Fibroblast of lung (primary cell): ENCODE results near the gene TRIM68. TPM values are rescaled to one million over a fixed set of nuclear protein-coding genes. Genes with fewer than 3 reads are reported as not detected.

Experiments used
- DNase-seq, 2 donors: peaks; one replicate each; pipeline versions ENCODE4 v3.0.0 to v3.0.0-alpha.2; 2010; ENCODE audit warnings: low read depth in 2 of 2
- H2AFZ ChIP-seq: 2 replicates; pipeline ENCODE4 v1.5.1; 2012; ENCODE audit warnings: low read length, control low read depth, inconsistent platforms
- H3K27ac ChIP-seq: 2 replicates; pipeline ENCODE4 v1.5.1; 2011; ENCODE audit warnings: low read length, control low read depth; ENCODE audit not compliant: insufficient read depth
- H3K27me3 ChIP-seq: 2 replicates; pipeline ENCODE4 v1.5.1; 2011; ENCODE audit warnings: mild to moderate bottlenecking, low read length; ENCODE audit not compliant: control insufficient read depth, insufficient read depth
- H3K36me3 ChIP-seq: 2 replicates; pipeline ENCODE4 v1.5.1; 2011; ENCODE audit warnings: low read length; ENCODE audit not compliant: control insufficient read depth, insufficient read depth
- H3K4me1 ChIP-seq: 2 replicates; pipeline ENCODE4 v1.5.1; 2011; ENCODE audit warnings: low read length; ENCODE audit not compliant: control insufficient read depth, insufficient read depth; ENCODE audit errors: extremely low read depth
- H3K4me2 ChIP-seq: 2 replicates; pipeline ENCODE4 v1.5.1; 2011; ENCODE audit warnings: low read length, control low read depth; ENCODE audit not compliant: insufficient read depth; ENCODE audit errors: extremely low read depth
- H3K4me3 ChIP-seq, 4 experiments: fragments of 200-600 bp in 1 of 4; sonication (generic) in 1 of 4; replicated peaks in 1 of 4; 2 replicates each; pipeline ENCODE4 v1.5.1; 2011 to 2016; ENCODE audit warnings: low read length in 4 of 4, low read depth in 3 of 4, mild to moderate bottlenecking in 3 of 4, control low read depth in 2 of 4, inconsistent platforms in 1 of 4, mixed read lengths in 1 of 4; ENCODE audit not compliant: insufficient read depth in 1 of 4; ENCODE audit errors: control extremely low read depth in 1 of 4
- H3K79me2 ChIP-seq: 2 replicates; pipeline ENCODE4 v1.5.1; 2012; ENCODE audit warnings: mild to moderate bottlenecking, low read length, inconsistent platforms; ENCODE audit not compliant: control insufficient read depth, insufficient read depth
- H3K9ac ChIP-seq: 2 replicates; pipeline ENCODE4 v1.5.1; 2011; ENCODE audit warnings: mild to moderate bottlenecking, low read length, control low read depth; ENCODE audit not compliant: insufficient read depth
- H3K9me3 ChIP-seq: 2 replicates; pipeline ENCODE4 v1.5.1; 2012; ENCODE audit warnings: low read depth, low read length; ENCODE audit not compliant: control insufficient read depth, insufficient read depth
- H4K20me1 ChIP-seq: 2 replicates; pipeline ENCODE4 v1.5.1; 2011; ENCODE audit warnings: low read length; ENCODE audit not compliant: control insufficient read depth, insufficient read depth; ENCODE audit errors: extremely low read depth
- EZH2 ChIP-seq: IDR thresholded peaks from 2 replicates; pipeline ENCODE4 v1.5.1; 2012; ENCODE audit warnings: low read length, control low read depth, mild to moderate bottlenecking; ENCODE audit errors: missing control alignments
- polyA plus RNA-seq, 2 donors: library from polyadenylated mRNA; depleted of rRNA in 1 of 2; stranded (reverse) in 1 of 2; unstranded in 1 of 2; fragments of >200 nt; gene quantifications; 2 replicates each; pipeline ENCODE4 v1.2.1, GENCODE V29; 2011 to 2012; ENCODE audit warnings: missing spikeins in 1 of 2
- total RNA-seq: library from RNA; depleted of rRNA; stranded (reverse); fragments of >200 nt; gene quantifications from 2 replicates; pipeline ENCODE4 v1.2.1, GENCODE V29; 2014
- TF ChIP-seq, protein P1 (sequence below), 2 donors: IDR thresholded peaks in 1 of 2; conservative IDR thresholded peaks in 1 of 2; 1 replicate in 1 of 2; 2 replicates in 1 of 2; pipeline ENCODE4 v1.5.1; 2011 to 2012; ENCODE audit warnings: low read length in 2 of 2, control low read depth in 1 of 2, inconsistent platforms in 1 of 2, low read depth in 1 of 2, mild to moderate bottlenecking in 1 of 2

TRIM68 gene
- total and polyA plus RNA-seq, 2 donors (not counting 1 experiment from before 2014, with no cell fraction given) = 6.5 to 11.1 TPM

DNA sequence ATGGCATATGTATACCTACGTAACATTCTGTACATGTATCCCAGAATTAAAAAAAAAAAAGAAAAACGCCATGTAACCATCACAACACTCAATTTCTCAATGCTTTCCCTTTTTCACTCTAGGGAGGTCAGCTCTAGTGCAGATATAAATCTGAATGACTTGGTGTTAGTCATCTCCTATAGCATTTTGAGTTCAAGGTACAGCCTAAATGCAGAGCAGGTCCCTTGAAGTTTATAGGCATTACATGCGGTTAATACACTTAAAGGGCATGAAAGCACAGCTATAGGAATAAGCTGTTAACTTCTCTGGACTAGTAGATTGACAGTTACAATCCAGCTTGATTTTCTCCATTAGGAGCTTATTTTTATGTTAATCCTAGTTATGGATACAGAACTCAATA, 42.7 kb downstream of the TRIM68 start:
- Histone ChIP-seq H3K4me3 (no peak overlapping the region), H3K4me1 (no peaks in the 10 kb centered on the region), H3K27ac (no peak overlapping the region), H3K79me2 (no peaks in the 10 kb centered on the region), H3K9ac (no peak overlapping the region), H4K20me1 (no peaks in the 10 kb centered on the region), H3K27me3 (no peaks in the 10 kb centered on the region), H3K4me2 (no peak overlapping the region), H3K36me3 (no peaks in the 10 kb centered on the region), H2AFZ (no peak overlapping the region), H3K9me3 (no peaks in the 10 kb centered on the region)
- DNase-seq = no peak
- TF ChIP-seq EZH2 = no peak
- TF ChIP-seq, protein P1, sequence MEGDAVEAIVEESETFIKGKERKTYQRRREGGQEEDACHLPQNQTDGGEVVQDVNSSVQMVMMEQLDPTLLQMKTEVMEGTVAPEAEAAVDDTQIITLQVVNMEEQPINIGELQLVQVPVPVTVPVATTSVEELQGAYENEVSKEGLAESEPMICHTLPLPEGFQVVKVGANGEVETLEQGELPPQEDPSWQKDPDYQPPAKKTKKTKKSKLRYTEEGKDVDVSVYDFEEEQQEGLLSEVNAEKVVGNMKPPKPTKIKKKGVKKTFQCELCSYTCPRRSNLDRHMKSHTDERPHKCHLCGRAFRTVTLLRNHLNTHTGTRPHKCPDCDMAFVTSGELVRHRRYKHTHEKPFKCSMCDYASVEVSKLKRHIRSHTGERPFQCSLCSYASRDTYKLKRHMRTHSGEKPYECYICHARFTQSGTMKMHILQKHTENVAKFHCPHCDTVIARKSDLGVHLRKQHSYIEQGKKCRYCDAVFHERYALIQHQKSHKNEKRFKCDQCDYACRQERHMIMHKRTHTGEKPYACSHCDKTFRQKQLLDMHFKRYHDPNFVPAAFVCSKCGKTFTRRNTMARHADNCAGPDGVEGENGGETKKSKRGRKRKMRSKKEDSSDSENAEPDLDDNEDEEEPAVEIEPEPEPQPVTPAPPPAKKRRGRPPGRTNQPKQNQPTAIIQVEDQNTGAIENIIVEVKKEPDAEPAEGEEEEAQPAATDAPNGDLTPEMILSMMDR (conservative IDR thresholded peaks at IDR 0.05 in 1 of 2, IDR thresholded peaks at IDR 0.05 in 1 of 2; ENCODE audit: low read depth in 1 of 2, low read length in 2 of 2) = no peak

DNA sequence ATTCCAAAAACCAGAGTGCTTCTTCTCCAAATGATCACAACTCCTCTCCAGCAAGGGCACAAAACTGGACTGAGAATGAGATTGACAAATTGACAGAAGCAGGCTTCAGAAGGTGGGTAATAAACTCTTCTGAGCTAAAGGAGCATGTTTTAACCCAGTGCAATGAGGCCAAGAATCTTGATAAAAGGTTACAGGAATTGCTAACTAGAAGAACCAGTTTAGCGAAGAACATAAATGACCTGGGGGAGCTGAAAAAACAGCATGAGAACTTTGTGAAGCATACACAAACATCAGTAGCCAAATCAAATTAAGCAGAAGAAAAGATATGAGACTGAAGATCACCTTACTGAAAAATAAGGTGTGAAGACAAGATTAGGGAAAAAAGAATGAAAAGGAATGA, 47.6 kb downstream of the TRIM68 start:
- Histone ChIP-seq H2AFZ (no peak overlapping the region), H4K20me1 (no peaks in the 10 kb centered on the region)
- TF ChIP-seq, protein P1 (conservative IDR thresholded peaks at IDR 0.05 in 1 of 2, IDR thresholded peaks at IDR 0.05 in 1 of 2; ENCODE audit: low read depth in 1 of 2, low read length in 2 of 2) = no peak
- TF ChIP-seq EZH2 = no peak

DNA sequence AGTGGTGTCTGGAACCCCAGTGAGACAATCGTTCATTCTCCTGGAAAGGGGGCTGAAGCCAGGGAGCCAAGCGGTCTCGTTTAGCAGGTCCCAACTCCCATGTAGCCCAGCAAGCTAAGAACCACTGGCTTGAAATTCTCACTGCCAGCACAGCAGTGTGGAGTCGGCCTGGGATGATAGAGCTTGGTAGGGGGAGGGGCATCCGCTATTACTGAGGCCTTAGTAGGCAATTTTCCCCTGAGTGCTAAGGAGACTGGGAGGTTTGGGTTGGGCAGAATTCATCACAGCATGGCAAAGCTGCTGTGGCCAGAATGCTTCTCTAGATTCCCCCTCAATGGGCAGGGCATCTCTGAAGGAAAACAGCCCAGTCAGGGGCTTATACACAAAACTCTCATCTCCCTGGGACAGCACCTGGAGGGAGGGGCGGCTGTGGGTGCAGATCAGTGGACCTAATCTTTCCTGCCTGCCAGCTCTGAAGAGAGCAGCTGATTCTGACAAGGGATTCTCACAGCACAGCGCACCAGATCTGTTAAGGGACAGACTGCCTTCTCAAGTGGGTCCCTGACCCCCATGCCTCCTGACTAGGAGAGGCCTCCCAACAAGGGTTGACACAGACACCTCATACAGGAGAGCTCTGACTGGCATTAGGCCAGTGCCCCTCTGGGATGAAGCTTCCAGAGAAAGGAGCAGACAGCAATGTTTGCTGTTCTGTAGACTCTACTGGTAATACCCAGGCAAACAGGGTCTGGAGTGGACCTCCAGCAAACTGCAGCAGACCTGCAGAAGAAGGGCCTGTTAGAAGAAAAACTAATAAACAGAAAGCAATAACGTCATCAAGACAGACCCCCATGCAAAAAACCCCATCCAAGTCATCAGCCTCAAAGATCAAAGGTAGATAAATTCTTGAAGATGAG, 48.2 kb downstream of the TRIM68 start:
- TF ChIP-seq, protein P1 (conservative IDR thresholded peaks at IDR 0.05 in 1 of 2, IDR thresholded peaks at IDR 0.05 in 1 of 2; ENCODE audit: low read depth in 1 of 2, low read length in 2 of 2) = no peak
- no peak for TF ChIP-seq EZH2
- Histone ChIP-seq H2AFZ (no peak overlapping the region), H3K27ac (no peak overlapping the region), H3K4me3 (no peak overlapping the region), H3K36me3 (no peaks in the 10 kb centered on the region), H4K20me1 (no peaks in the 10 kb centered on the region), H3K27me3 (no peaks in the 10 kb centered on the region), H3K79me2 (no peaks in the 10 kb centered on the region), H3K9me3 (no peaks in the 10 kb centered on the region), H3K9ac (no peak overlapping the region), H3K4me2 (no peak overlapping the region), H3K4me1 (no peaks in the 10 kb centered on the region)
- DNase-seq = no peak

More for the DNA sequence above, 47.6 kb downstream of the TRIM68 start:
- Histone ChIP-seq H3K9ac (no peak overlapping the region), H3K9me3 (no peaks in the 10 kb centered on the region), H3K4me2 (no peak overlapping the region), H3K4me3 (no peak overlapping the region), H3K79me2 (no peaks in the 10 kb centered on the region), H3K36me3 (no peaks in the 10 kb centered on the region), H3K4me1 (no peaks in the 10 kb centered on the region), H3K27me3 (no peaks in the 10 kb centered on the region), H3K27ac (no peak overlapping the region)
- no peak for DNase-seq
